GM12878 (cell line): ENCODE data around the gene NEURL3. TPM values are rescaled to one million over a fixed set of nuclear protein-coding genes. Genes with fewer than 3 reads are reported as not detected.
A peak's percentile ranks its signal among the peaks of the same experiment; 100 is the strongest.

ENCODE experiments used
- MTA3 ChIP-seq: IDR thresholded peaks from 2 replicates; pipeline ENCODE4 v1.6.1; 2012; ENCODE audit warnings: low read length, inconsistent platforms, borderline replicate concordance
- PRDM15 ChIP-seq: fragments of 450-650 bp; formaldehyde crosslinking; IDR thresholded peaks from 2 replicates; pipeline ENCODE4 v1.4.0; 2020; ENCODE audit warnings: mild to moderate bottlenecking, moderate library complexity
- RAD21 ChIP-seq: IDR thresholded peaks from 2 replicates; pipeline ENCODE4 v1.6.1; 2011; ENCODE audit warnings: mild to moderate bottlenecking, low read depth, low read length, moderate library complexity; ENCODE audit not compliant: insufficient read depth
- SPI1 ChIP-seq: IDR thresholded peaks from 2 replicates; pipeline ENCODE4 v1.6.1; 2011; ENCODE audit warnings: low read depth, mild to moderate bottlenecking, low read length, moderate library complexity, borderline replicate concordance; ENCODE audit not compliant: insufficient read depth
- SUZ12 ChIP-seq: fragments of 200-600 bp; sonication (generic); IDR thresholded peaks from one replicate; pipeline ENCODE4 v1.6.1; 2018; ENCODE audit warnings: antibody characterized with exemption, mild to moderate bottlenecking; ENCODE audit not compliant: unreplicated experiment
- ZNF24 ChIP-seq: fragments of 450-650 bp; IDR thresholded peaks from 2 replicates; pipeline ENCODE4 v1.6.1; 2017; ENCODE audit warnings: antibody characterized with exemption, mild to moderate bottlenecking
- polyA plus RNA-seq, 11 experiments: library from polyadenylated mRNA; depleted of rRNA in 4 of 11; unstranded in 6 of 11; stranded (reverse) in 5 of 11; fragments of >200 nt; fragmentation: Nextera tagmentation in 4 of 11; fragmentation: Illumina TruSeq in 1 of 11; extraction: Ambion mirVana in 4 of 11; extraction: Trizol in 1 of 11; gene quantifications; 1 replicate in 1 of 11; 2 replicates in 10 of 11; pipeline versions ENCODE4 v1.2.1 to v1.2.3, GENCODE V29; 2011 to 2016; ENCODE audit warnings: inconsistent platforms in 2 of 11, missing spikeins in 2 of 11, low read depth in 1 of 11
- total RNA-seq, 4 experiments: library from RNA; depleted of rRNA in 3 of 4; stranded (reverse); fragments of >200 nt in 3 of 4; fragmentation: Illumina TruSeq in 1 of 4; extraction: Trizol in 1 of 4; gene quantifications; 2 replicates each; pipeline versions ENCODE4 v1.2.1 to v1.2.3, GENCODE V29; 2013 to 2021

The NEURL3 gene
- total and polyA plus RNA-seq, 10 of the 15 experiments (the other 5 are each of a cell fraction or from before 2014, with no cell fraction given) = 0.03 to 6.3 (median 0.47) TPM

GRCh38 chr2:96527286-96528005 is 22.3 kb upstream of the NEURL3 start (continued):
- TF ChIP-seq RAD21 = peak; percentile 34; the same call in 1 of the 2 replicates
- TF ChIP-seq SUZ12 = no peak
- TF ChIP-seq SPI1 = no peak
- TF ChIP-seq MTA3 = no peak
- no peak for TF ChIP-seq PRDM15
- no peak for TF ChIP-seq ZNF24
